ENCODE measurements around the gene FKBP2. TPM values are rescaled to one million over a fixed set of nuclear protein-coding genes. Genes with fewer than 3 reads are reported as not detected.
A peak's percentile ranks its signal among the peaks of the same experiment; 100 is the strongest.
"Not testable (repeated sequence)": the region's sequence is repeated elsewhere in the genome, so short reads cannot be mapped to it uniquely, and the experiment has no call there.

The FKBP2 gene
- total RNA-seq, 1 donor from 2014 or later = 45.6 TPM

- DNase-seq = peak; percentile 34
Observed at GRCh38 chr11:64234647-64235379, 6.1 kb upstream of the FKBP2 start.

GRCh38 chr11:64235437-64236161, 5.3 kb upstream of the FKBP2 start:
- DNase-seq = no peak

GRCh38 chr11:64237484-64237951, 3.4 kb upstream of the FKBP2 start:
- no peak for DNase-seq

GRCh38 chr11:64238076-64238475, 2.8 kb upstream of the FKBP2 start:
- no peak for DNase-seq

- DNase-seq = no peak
Observed at GRCh38 chr11:64238999-64239398, 1.9 kb upstream of the FKBP2 start.

GRCh38 chr11:64239662-64240434, 1.0 kb upstream of the FKBP2 start:
- DNase-seq = no peak

- peak; percentile 100 for DNase-seq
Observed at GRCh38 chr11:64241241-64241490, 271 bp downstream of the FKBP2 start.

- peak; percentile 52 for DNase-seq
Observed at GRCh38 chr11:64241491-64242374, 838 bp downstream of the FKBP2 start.

- no peak for DNase-seq
Observed at GRCh38 chr11:64243236-64243854, 2.5 kb downstream of the FKBP2 start.

- DNase-seq = no peak
Observed at GRCh38 chr11:64244107-64244506, 3.2 kb downstream of the FKBP2 start.

GRCh38 chr11:64244966-64245365, 4.1 kb downstream of the FKBP2 start:
- DNase-seq = no peak

GRCh38 chr11:64245401-64245796, 4.5 kb downstream of the FKBP2 start:
- peak; percentile 34 for DNase-seq

GRCh38 chr11:64245797-64246620, 5.1 kb downstream of the FKBP2 start:
- DNase-seq = peak; percentile 85

GRCh38 chr11:64246621-64246870, 5.7 kb downstream of the FKBP2 start:
- DNase-seq = not testable (repeated sequence)

- DNase-seq = peak; percentile 85
Observed at GRCh38 chr11:64246871-64247728, 6.2 kb downstream of the FKBP2 start, which contains the start of gene PPP1R14B. Gene PPP1R14B, minus strand, starts transcription at chr11:64246943. Its CDS starts 270 bp downstream, at chr11:64246673.

- no peak for DNase-seq
Observed at GRCh38 chr11:64247729-64248531, 7.0 kb downstream of the FKBP2 start.

GRCh38 chr11:64248578-64248977, 7.7 kb downstream of the FKBP2 start:
- DNase-seq = no peak

- no peak for DNase-seq
Observed at GRCh38 chr11:64249038-64249437, 8.1 kb downstream of the FKBP2 start.
